GM15510 (cell line): ENCODE results near the gene KSR1.

Experiments used
- POLR2A ChIP-seq: IDR thresholded peaks from 3 replicates; pipeline ENCODE4 v1.6.1; 2011; ENCODE audit warnings: borderline replicate concordance; ENCODE audit not compliant: insufficient read length; ENCODE audit errors: extremely low read depth

KSR1 gene

GRCh38 chr17:27525836-27526603, 69.8 kb downstream of the KSR1 start:
- TF ChIP-seq POLR2A: no peak

GRCh38 chr17:27526604-27527002, 70.4 kb downstream of the KSR1 start:
- TF ChIP-seq POLR2A: no peak

GRCh38 chr17:27529230-27529796, 73.1 kb downstream of the KSR1 start:
- no peak for TF ChIP-seq POLR2A

GRCh38 chr17:27530764-27531391, 74.6 kb downstream of the KSR1 start:
- TF ChIP-seq POLR2A: no peak

GRCh38 chr17:27531469-27531961, 75.3 kb downstream of the KSR1 start:
- no peak for TF ChIP-seq POLR2A

- no peak for TF ChIP-seq POLR2A
Measured at GRCh38 chr17:27532269-27533263, 76.3 kb downstream of the KSR1 start.

GRCh38 chr17:27533874-27534815, 77.9 kb downstream of the KSR1 start:
- no peak for TF ChIP-seq POLR2A

GRCh38 chr17:27535178-27535928, 79.1 kb downstream of the KSR1 start:
- no peak for TF ChIP-seq POLR2A

GRCh38 chr17:27535975-27536374, 79.7 kb downstream of the KSR1 start:
- TF ChIP-seq POLR2A: no peak

- no peak for TF ChIP-seq POLR2A
Measured at GRCh38 chr17:27536781-27537180, 80.5 kb downstream of the KSR1 start.

- no peak for TF ChIP-seq POLR2A
Measured at GRCh38 chr17:27538156-27538955, 82.1 kb downstream of the KSR1 start.

- no peak for TF ChIP-seq POLR2A
Measured at GRCh38 chr17:27539152-27539551, 82.9 kb downstream of the KSR1 start.
